SIG-M5 treated with dmso at 0.1 percent for 504 hours (cell line): Measurements from ENCODE around the gene RANGAP1.
"Not testable (repeated sequence)": the region's sequence is repeated elsewhere in the genome, so short reads cannot be mapped to it uniquely, and the experiment has no call there.

ENCODE experiments used
- DNase-seq: peaks from one replicate; lab custom pipeline; 2025; ENCODE audit not compliant: unreplicated experiment; lab: John Stamatoyannopoulos, UW

The RANGAP1 gene

DNA sequence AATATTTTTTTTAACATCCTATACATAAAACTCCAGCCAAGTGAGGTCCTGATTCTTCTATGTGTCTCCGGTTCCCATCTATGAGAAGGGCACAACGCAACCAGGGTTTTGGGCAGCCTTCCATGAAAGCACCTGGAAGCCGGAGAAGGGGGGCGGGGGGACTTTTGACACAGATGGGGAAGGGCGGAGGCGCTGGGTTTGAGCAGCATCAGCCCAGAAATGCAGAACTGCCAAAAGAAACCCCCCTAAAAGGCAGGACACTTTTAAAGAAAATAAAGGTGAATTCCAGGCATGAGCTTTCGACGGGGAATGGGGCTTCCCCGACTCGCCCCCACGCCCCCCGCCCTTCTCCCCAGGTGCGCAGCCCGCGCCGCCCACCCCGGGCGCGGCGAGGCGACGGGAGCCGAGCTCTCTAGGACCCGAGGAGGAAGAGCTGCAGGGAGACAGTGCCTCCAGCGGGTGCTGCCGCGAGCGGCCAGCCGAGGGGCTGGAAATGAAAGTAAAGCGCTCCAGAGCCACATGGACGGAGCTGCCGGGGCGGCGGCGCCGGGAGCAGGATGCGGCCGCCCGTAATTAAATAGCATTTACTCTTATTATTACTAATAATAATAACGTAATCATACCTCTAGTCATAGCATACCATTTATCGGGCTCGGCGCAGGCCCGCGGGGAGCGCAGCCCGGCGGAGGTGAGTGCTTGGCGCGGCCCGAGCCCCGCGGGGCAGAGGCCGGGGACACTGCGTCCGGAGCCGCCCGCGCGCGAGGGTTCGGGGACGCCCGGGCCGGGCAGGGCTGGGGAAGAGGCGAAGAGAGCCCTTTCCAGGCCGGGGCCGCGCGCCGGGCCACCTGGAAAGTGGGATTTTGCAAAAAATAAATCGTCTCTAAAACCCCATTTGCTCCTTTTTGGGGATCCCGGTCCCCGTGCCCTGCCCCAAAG, 15.4 kb upstream of the RANGAP1 start, which contains the start of gene ZC3H7B:
Gene ZC3H7B, plus strand, starts transcription at position 441 of the 936 bp plus-strand sequence. CDS start 19,136 bp downstream, outside the sequence.
- DNase-seq, result peak; percentile 74

DNA sequence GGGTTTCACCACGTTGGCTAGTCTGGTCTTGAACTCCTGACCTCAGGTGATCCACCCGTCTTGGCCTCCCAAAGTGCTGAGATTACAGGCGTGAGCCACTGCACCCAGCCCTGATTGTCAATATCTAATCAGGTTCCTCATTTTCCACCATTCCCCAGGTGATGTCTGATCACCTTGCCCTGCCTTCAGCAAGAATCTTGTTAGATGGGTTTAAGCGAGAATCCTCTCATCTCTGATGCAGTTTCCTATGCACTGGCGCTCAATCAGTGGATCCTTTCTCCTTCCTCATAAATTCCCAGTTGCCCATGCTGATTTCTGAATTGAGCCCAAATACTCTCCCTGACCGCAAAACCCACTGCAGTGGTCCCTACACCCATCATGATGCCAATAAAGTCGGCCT, 14.7 kb upstream of the RANGAP1 start:
- no peak for DNase-seq

DNA sequence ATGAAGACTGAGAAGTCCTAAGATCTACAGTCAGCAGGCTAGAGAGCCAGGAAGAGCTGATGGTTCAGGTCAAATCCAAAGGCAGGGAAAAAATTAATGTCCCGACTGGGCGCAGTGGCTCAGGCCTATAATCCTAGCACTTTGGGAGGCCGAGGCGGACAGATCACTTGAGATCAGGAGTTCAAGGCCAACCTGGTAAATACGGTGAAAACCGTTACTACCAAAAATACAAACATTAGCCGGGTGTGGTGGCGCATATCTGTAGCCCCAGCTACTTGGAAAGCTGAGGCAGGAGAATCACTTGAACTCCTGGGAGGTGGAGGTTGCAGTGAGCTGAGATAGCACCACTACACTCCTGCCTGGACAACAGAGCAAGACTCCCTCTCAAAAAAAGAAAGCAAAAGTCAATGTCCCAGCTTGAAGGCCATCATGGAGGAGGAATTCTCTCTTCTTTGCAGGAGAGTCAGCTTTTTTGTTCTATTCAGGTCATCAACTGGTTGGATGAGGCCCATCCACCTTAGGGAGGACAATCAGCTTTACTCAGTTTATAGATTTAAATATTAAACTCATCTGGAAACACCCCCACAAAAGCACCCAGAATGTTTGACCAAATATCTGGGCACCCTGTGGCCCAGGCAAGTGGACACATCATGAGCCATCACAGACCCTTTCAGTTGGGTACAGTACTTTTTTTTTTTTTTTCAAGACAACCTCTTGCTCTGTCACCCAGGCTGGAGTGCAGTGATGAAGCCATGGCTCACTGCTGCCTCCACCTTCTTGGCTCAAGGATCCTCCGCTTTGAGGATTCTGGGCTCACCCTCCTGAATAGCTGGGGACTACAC, 11.1 kb upstream of the RANGAP1 start:
- DNase-seq, result no peak

DNA sequence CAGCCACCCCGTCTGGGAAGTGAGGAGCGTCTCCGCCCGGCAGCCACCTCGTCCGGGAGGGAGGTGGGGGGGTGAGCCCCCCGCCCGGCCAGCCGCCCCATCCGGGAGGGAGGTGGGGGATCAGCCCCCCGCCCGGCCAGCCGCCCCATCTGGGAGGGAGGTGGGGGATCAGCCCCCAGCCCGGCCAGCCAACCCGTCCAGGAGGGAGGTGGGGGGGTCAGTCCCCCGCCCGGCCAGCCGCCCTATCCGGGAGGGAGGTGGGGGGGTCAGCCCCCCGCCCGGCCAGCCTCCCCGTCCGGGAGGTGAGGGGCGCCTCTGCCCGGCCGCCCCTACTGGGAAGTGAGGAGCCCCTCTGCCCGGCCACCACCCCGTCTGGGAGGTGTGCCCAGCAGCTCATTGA, 8.8 kb upstream of the RANGAP1 start:
- not testable (repeated sequence) for DNase-seq

DNA sequence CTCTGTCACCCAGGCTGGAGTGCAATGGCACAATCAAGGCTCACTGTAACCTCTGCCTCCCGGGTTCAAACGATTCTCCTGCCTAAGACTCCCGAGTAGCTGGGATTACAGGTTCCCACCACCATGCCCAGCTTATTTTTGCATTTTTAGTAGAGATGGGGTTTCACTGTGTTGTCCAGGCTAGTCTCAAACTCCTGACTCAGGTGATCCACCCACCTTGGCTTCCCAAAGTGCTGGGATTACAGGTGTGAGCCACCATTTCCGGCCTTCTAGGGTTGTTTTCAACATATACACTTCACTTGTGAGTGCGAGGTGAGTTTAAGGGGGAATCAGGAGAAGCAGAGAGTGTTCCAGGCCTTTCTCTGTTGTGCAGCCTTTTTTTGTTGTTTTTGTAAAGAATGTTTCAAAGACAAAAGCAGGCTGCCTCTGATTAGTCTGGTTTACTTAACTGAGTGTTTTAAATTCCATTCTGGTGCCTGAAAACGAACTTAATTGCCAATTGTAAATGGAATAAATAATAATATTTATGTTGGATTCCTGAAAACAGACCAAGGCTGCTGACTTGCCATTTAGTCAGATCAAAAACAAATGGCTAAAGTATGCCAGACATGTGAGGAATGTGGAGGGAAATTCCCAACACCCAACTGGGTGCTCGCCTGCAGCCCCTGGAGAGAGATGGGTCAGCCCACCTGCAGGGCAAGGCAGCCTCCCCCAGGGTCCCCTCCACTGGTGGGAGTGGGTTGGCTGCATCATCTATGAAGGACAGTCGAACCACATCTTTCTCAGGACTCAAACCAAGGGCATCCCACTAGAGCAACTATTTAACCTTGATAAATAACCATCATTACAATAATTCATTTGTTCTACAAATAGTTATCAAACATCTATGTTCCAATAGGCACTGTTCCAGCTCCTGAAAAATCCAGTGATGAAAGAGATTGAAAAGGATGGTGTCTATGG, 4.6 kb upstream of the RANGAP1 start:
- no peak for DNase-seq

DNA sequence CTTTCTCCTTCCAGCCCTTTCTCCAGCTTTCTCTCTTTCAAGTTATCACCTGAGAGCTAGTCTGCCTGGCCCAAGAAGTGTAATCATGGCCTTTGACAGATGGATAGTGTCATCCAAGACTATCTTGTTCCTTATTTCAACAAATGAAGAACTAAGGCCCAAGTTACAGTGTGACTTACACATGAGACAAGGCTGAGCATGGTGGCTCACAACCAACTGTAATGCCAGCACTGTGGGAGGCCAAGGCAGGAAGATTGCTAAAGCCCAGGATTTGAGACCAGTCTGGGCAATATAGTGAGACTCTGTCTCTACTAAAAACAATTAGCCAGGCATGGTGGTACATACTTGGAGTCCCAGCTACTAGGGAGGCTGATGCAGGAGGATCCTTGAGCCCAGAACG, 3.7 kb upstream of the RANGAP1 start:
- peak; percentile 26 for DNase-seq

DNA sequence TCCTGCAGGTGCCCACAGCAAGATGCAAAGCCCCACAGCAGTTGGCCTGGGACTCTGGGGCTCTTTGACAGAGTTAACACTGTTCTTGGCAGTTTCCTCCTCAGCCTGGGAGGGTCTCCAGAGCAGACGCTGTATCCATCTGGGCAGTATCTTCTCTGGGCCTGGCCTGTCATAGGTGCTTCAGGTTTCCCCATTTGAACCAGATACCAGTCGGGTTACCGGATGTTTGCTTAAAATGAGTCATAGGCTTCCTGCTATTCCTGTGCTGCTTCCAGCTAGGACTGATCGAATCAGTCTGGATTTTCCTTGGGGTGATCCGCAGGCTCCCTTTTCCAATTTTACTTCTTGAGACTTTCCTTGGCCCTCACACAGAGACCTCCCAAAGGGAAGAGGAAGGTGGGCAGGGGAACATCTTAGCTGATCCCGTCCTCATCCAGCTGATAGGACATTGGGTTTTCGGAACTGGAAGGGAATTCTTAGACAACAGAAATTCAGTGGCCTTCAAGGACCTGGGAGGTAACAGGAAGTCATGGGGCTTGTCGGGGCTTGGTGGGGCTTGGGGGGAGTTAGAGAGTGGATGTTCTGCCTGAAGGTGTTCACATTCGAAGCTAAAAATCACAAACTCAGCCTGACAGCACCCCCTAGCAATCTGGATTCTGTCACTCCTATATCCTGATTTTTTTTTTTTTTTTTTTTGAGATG, 2.4 kb upstream of the RANGAP1 start:
- no peak for DNase-seq

DNA sequence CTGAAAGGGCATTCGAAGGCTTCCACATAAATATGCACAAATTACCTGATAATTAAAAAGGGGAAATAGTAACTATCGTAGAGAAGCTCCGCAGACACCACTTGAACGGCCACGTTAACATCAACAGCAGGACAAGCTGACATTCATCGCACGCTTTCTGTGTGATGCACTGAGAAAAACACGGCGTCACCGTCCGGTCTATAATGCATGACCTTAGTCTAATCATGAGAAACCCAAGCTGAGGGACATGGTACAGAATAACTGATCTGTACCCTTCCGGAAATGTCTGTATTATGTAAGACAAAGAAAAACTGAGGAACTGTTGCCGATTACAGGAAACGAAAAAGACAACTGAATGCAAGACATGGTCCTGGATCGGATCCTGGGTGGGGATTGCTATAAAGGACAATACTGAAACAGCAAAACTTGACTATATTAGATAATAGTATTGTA, 678 bp upstream of the RANGAP1 start:
- DNase-seq, result peak; percentile 91

DNA sequence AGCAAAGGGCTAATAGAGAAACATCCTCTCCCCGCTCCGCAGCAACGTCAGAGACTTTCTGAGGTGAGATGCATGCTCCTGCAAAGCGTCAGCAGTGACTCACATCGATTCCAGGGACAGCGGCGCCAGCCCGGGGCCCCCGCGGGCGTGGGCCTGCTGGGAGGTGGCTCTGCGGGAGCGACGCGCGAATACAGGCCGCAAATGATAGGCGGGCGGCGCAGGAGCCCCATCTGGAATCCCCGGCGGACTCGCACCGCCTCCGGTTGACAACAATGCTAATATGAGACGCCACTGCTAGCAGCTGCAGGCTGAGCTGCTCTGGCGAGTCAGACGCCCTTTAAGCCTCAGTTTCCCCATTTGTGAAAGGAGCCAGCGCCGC, 557 bp downstream of the RANGAP1 start:
- peak; percentile 65 for DNase-seq

DNA sequence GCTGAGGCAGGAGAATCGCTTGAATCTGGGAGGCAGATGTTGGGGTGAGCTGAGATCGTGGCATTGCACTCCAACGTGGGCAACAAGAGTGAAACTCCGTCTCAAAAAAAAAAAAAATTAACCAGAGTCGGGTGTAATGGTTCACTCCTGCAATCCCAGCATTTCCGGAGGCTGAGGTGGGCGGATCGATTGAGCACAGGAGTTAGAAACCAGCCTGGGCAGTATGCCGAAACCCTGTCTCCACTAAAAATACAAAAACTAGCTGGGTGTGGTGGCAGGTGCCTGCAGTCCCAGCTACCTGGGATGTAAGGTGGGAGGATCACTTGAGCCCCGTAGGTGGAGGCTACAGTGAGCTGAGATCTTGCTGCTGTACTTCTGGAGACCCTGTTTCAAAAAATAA, 1.5 kb downstream of the RANGAP1 start:
- no peak for DNase-seq

DNA sequence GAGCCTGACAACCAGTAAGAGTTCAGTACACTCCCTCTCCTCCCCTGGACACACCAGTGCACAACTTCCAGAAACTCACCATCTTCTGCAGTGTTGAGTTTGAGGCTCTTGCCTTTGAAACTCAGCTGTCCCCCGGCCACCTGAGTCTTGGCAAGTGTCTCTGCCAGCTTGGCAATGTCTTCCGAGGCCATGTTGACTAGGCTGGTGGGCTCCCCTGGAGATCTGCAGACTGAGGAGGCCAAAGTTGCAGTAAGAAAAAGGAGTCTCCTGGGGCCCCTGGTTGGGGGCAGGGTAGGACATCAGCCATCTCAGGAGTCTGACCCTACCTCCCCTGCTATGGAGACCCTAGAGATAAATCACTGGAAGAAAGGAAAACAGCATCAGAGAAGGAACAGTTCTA, 5.1 kb downstream of the RANGAP1 start:
- DNase-seq, result no peak

DNA sequence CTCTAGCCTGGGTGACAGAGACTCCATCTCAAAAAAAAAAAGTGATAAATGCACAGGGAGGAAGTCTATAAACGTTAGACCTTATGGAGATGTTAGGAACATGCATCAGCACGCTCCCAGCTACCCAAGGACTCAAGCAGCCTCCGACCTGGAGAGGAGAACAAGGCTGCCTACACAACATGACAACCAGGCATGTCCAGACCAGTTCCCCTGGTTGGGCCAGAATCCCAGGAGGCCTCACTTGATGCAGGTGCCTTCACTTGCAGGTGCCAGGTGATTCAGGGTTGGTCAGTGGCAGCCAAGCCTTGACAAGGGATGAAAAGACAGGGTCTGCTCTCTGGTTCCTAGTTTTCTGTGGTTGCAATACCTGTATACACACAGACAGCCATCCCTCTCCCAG, 5.9 kb downstream of the RANGAP1 start:
- DNase-seq, result no peak

DNA sequence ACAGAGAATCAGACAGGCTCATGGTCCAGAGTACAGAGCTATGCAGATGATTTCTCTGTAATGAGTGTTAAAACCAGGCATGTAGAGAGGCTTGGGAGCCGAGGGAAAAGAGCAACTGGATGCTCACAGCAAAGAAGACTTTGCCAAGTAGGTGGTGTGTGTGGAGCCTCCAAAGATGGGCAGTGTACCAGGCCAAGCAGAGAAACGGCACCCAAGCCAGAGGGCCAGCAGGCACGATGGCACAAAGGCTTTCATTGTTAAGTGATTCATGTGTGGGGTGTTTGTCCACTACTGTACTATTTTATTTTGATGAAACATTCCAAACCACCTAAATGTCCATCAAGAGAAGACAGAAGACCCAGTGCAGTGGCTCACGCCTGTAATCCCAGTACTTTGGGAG, 11.1 kb downstream of the RANGAP1 start:
- DNase-seq, result no peak

DNA sequence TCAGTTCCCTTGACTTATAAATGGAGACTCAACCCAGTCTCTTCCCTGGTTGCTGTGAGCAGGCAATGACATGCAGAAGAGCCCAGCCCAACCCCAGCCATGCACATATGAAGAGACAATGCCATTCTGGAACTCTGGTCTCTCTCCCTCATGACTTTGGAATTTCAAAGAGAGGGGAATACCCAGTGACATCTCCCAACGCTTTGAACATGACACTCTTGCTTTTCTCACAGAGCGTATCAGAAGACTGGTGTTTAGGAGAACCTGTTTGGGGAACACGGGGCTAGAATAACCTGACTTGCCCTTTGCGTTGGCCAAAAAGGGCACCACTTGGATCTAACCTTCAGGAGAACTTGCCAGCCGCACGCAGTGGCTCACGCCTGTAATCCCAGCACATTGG, 12.9 kb downstream of the RANGAP1 start:
- DNase-seq, result no peak

DNA sequence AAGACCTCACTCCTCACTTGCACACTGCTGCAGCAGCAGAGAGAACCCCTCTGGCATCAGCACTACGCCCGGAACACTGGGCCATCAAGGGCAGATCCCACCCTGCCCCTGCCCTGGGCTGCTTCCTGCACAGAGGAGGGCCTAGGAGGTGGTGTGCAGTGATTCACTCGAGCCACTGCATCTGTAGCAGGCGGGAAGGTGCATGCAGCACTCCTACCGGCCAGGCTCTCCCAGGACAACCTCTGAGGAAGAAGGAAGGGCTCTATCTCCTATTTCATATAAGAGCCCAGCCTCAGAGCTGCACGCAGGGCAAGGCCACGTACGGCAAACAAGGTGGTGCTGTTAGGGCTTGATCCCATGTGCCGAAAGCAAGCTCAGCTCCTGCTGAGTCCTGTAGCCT, 14.2 kb downstream of the RANGAP1 start:
- no peak for DNase-seq

DNA sequence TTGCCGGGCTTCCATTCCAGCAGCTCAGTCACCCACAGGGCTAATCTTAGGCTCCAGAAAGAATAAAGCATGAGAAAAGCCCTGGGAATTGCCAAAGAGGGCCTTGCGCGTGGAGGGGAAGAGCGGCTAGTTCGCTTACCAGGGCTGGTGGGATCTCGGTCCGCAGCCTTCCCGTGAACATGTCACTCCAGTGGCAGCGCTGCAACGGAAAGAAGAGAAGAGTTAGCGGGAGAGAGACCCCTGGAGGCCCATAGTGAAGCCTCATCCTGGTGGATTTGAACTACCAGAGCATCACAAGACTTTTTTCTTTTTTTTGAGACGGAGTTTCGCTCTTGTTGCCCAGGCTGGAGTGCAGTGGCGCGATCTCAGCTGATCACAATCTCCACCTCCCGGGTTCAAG, 18.0 kb downstream of the RANGAP1 start:
- no peak for DNase-seq

DNA sequence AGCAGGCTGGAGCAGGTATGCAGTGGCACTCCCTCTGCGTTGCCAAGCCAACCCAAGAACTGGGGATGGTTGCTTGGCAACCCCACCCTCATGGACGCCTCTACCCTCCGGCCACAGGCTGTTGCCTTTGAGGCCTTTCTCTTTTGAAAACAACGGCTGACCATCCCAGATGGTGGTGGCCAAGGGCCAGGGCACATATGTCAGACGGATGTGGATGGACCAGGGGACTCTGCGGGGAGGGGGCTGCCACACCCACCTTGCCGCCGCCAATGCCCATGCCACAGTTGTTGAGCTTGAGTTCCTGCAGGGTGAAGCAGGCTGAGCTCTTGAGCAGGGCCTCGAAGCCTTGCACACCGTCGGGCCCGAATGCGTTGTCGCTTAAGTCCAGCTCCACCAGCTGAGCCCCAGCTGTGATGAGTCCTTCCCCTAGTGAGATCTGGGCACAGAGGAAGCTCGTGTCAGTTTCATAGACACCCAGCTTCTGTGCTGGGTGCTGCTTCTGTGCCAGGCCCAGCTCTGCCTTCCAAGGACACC, 21.5 kb downstream of the RANGAP1 start:
- no peak for DNase-seq

DNA sequence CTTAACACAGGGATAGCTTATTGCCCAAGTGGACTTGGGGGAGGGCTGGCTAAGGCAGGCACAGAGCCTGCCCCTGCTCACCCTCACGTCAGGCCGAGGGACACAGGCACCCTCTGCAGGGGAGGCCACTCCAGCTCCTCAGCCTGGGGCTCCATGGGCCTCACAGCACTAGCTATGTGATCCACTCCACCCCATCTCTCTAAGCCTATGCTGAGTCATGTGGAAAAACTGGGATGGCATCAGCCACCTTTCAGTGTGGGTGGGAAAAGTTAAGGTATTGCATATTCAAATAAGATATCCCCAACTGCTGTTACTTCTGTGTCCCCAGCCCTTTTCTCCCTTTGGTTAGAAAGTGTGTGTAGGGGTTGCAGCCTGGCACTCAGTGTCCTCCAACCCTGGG, 22.3 kb downstream of the RANGAP1 start:
- DNase-seq, result no peak

DNA sequence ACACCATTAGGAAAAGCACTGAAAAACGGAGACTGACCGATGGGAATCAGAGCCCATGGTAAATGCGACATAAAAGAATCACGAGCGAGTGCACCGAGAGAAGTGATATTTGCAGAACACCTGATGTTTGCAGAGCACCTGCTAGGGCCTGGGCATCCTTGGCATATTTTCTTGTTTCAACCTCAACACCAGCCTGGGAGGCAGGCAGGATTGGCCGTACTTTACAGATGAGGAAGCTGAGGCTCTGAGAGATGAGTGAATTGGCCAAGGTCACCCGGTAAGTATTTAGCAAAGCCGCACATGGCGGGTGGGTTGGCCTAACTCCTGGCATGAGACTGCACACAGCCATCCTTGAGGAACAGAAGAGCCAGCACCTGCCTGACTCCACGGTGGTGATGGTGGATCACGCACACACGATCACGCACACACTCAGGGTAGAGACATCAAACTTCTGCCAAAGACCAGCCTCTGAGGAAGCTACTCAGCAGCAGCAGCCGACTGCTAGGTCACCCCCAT, 23.7 kb downstream of the RANGAP1 start:
- DNase-seq, result no peak
